HepG2 (cell line): ENCODE data around the gene AP1G1. TPM values are rescaled to one million over a fixed set of nuclear protein-coding genes. Genes with fewer than 3 reads are reported as not detected.

ENCODE experiments used
- GTF2F1 ChIP-seq: fragments of 150-350 bp; IDR thresholded peaks from 2 replicates; pipeline ENCODE4 v1.6.1; 2014; ENCODE audit warnings: low read length
- HMG20B ChIP-seq: conservative IDR thresholded peaks from 2 replicates; pipeline ENCODE4 v1.6.1; 2016; ENCODE audit warnings: missing genetic modification reagents, missing compliant biosample characterization
- MIER3 ChIP-seq: IDR thresholded peaks from 2 replicates; pipeline ENCODE4 v1.6.1; 2016; ENCODE audit warnings: missing compliant biosample characterization, borderline replicate concordance
- MXI1 ChIP-seq: IDR thresholded peaks from 3 replicates; pipeline ENCODE4 v1.6.1; 2012; ENCODE audit warnings: low read depth, low read length, inconsistent platforms, borderline replicate concordance
- PRMT3 ChIP-seq: sonication (generic); formaldehyde crosslinking; IDR thresholded peaks from 2 replicates; pipeline ENCODE4 v1.8.1; 2022; ENCODE audit warnings: low read depth, mild to moderate bottlenecking, moderate library complexity, missing genetic modification reagents, borderline replicate concordance
- RELA ChIP-seq: sonication (generic); formaldehyde crosslinking; IDR thresholded peaks from 2 replicates; pipeline ENCODE4 v1.4.0; 2020; ENCODE audit warnings: missing genetic modification reagents
- ZNF20 ChIP-seq: sonication (generic); formaldehyde crosslinking; IDR thresholded peaks from 2 replicates; pipeline ENCODE4 v1.4.0; 2020; ENCODE audit warnings: mild to moderate bottlenecking, moderate library complexity, missing genetic modification reagents
- ZNF260 ChIP-seq: sonication (generic); formaldehyde crosslinking; IDR thresholded peaks from 2 replicates; pipeline ENCODE4 v1.4.0; 2020; ENCODE audit warnings: missing genetic modification reagents, low read depth, mild to moderate bottlenecking, borderline replicate concordance
- ZNF263 ChIP-seq: sonication (generic); formaldehyde crosslinking; IDR thresholded peaks from 2 replicates; pipeline ENCODE4 v1.4.0; 2020; ENCODE audit warnings: missing genetic modification reagents
- ZNF382 ChIP-seq: sonication (generic); formaldehyde crosslinking; IDR thresholded peaks from 2 replicates; pipeline ENCODE4 v1.5.0; 2020; ENCODE audit warnings: missing genetic modification reagents, mild to moderate bottlenecking, borderline replicate concordance
- ZNF616 ChIP-seq: sonication (generic); formaldehyde crosslinking; IDR thresholded peaks from 2 replicates; pipeline ENCODE4 v1.5.0; 2020; ENCODE audit warnings: low read depth, mild to moderate bottlenecking, missing genetic modification reagents
- polyA plus RNA-seq, 8 experiments: library from polyadenylated mRNA; depleted of rRNA in 3 of 8; stranded (reverse) in 7 of 8; unstranded in 1 of 8; fragments of >200 nt; fragmentation: Illumina TruSeq in 4 of 8; extraction: Trizol in 4 of 8; gene quantifications; 2 replicates each; pipeline versions ENCODE4 v1.2.1 to v1.2.3, GENCODE V29; 2011 to 2016; ENCODE audit warnings: low read depth in 4 of 8, missing spikeins in 1 of 8, mixed read lengths in 1 of 8; ENCODE audit not compliant: insufficient read depth in 1 of 8
- total RNA-seq, 5 experiments: library from RNA; depleted of rRNA; stranded (reverse); fragments of >200 nt; fragmentation: Illumina TruSeq; extraction: Trizol; gene quantifications; 2 replicates each; pipeline ENCODE4 v1.2.3, GENCODE V29; 2016; ENCODE audit warnings: low read depth in 1 of 5
- TF ChIP-seq, protein P1 (sequence below): sonication (generic); IDR thresholded peaks from 2 replicates; pipeline ENCODE4 v1.6.1; 2016; ENCODE audit warnings: low read depth, borderline replicate concordance
- TF ChIP-seq, protein P2 (sequence below): sonication (generic); formaldehyde crosslinking; IDR thresholded peaks from 2 replicates; pipeline ENCODE4 v1.4.0; 2020; ENCODE audit warnings: missing genetic modification reagents
- TF ChIP-seq, protein P3 (sequence below): sonication (generic); formaldehyde crosslinking; IDR thresholded peaks from 2 replicates; pipeline ENCODE4 v1.9.0; 2021; ENCODE audit warnings: mild to moderate bottlenecking, missing genetic modification reagents
- TF ChIP-seq, protein P4 (sequence below): IDR thresholded peaks from 2 replicates; pipeline ENCODE4 v1.6.1; 2012; ENCODE audit warnings: inconsistent platforms

Gene AP1G1
- total and polyA plus RNA-seq, 2 of the 13 experiments (the other 11 are each of a cell fraction or from before 2014, with no cell fraction given): 62.2 to 66.2 TPM

DNA sequence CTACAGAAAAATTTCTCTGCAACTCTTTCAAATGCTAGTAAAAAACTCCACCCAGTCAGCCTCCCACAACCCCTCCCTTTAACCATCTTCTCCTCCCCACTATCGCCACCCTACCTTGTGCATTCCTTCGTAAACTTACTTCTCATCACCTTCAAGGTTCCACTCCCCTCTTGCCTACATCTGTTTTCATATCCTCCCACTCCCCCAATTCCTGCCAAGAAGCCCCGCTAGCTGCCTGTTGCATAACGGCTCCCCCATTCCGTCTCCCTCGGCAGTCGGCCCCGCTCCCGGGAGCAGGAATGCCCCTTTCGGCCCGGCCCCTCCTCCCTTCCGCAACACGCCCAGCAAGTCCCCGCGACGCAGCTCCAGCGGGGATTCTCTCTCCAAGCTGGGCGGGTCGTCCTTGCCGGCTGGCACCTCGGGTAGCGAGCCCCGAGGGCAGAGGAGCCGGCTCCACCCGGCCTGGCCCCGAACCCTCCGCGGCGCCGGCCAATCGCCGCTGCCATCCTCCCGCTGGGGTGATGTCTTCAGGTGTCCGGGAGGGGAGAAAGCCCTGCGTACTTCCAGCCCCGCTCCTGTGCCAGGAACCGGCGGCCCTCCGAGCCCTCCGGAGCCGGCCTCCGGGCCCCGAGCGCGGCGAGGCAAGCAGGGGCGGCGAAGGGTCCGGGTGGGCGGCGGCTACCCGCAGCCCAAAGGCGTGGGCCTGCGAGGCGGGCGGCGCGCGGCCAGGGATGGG lies 85.7 kb downstream of the AP1G1 start (continued):
- TF ChIP-seq ZNF20 (CRISPR knock-in tag) (no peak), ZNF382 (CRISPR knock-in tag) (no peak), RELA (no peak; the same call in 1 of the 2 replicates), HMG20B (0 out of 2 replicates have a peak, but pooled peaks have one; percentile 18), ZNF263 (peak; percentile 69), PRMT3 (CRISPR knock-in tag) (no peak), GTF2F1 (no peak), MIER3 (CRISPR knock-in tag) (0 out of 2 replicates have a peak, but pooled peaks have one; percentile 34), ZNF260 (CRISPR knock-in tag) (no peak), ZNF616 (0 out of 2 replicates have a peak, but pooled peaks have one; percentile 34), MXI1 (no peak; the same call in 2 of the 3 replicates)
- TF ChIP-seq, protein P1, sequence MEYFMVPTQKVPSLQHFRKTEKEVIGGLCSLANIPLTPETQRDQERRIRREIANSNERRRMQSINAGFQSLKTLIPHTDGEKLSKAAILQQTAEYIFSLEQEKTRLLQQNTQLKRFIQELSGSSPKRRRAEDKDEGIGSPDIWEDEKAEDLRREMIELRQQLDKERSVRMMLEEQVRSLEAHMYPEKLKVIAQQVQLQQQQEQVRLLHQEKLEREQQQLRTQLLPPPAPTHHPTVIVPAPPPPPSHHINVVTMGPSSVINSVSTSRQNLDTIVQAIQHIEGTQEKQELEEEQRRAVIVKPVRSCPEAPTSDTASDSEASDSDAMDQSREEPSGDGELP: no peak
- TF ChIP-seq, protein P2, sequence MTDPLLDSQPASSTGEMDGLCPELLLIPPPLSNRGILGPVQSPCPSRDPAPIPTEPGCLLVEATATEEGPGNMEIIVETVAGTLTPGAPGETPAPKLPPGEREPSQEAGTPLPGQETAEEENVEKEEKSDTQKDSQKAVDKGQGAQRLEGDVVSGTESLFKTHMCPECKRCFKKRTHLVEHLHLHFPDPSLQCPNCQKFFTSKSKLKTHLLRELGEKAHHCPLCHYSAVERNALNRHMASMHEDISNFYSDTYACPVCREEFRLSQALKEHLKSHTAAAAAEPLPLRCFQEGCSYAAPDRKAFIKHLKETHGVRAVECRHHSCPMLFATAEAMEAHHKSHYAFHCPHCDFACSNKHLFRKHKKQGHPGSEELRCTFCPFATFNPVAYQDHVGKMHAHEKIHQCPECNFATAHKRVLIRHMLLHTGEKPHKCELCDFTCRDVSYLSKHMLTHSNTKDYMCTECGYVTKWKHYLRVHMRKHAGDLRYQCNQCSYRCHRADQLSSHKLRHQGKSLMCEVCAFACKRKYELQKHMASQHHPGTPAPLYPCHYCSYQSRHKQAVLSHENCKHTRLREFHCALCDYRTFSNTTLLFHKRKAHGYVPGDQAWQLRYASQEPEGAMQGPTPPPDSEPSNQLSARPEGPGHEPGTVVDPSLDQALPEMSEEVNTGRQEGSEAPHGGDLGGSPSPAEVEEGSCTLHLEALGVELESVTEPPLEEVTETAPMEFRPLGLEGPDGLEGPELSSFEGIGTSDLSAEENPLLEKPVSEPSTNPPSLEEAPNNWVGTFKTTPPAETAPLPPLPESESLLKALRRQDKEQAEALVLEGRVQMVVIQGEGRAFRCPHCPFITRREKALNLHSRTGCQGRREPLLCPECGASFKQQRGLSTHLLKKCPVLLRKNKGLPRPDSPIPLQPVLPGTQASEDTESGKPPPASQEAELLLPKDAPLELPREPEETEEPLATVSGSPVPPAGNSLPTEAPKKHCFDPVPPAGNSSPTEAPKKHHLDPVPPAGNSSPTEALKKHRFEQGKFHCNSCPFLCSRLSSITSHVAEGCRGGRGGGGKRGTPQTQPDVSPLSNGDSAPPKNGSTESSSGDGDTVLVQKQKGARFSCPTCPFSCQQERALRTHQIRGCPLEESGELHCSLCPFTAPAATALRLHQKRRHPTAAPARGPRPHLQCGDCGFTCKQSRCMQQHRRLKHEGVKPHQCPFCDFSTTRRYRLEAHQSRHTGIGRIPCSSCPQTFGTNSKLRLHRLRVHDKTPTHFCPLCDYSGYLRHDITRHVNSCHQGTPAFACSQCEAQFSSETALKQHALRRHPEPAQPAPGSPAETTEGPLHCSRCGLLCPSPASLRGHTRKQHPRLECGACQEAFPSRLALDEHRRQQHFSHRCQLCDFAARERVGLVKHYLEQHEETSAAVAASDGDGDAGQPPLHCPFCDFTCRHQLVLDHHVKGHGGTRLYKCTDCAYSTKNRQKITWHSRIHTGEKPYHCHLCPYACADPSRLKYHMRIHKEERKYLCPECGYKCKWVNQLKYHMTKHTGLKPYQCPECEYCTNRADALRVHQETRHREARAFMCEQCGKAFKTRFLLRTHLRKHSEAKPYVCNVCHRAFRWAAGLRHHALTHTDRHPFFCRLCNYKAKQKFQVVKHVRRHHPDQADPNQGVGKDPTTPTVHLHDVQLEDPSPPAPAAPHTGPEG (CRISPR knock-in tag): peak; percentile 70
- TF ChIP-seq, protein P3, sequence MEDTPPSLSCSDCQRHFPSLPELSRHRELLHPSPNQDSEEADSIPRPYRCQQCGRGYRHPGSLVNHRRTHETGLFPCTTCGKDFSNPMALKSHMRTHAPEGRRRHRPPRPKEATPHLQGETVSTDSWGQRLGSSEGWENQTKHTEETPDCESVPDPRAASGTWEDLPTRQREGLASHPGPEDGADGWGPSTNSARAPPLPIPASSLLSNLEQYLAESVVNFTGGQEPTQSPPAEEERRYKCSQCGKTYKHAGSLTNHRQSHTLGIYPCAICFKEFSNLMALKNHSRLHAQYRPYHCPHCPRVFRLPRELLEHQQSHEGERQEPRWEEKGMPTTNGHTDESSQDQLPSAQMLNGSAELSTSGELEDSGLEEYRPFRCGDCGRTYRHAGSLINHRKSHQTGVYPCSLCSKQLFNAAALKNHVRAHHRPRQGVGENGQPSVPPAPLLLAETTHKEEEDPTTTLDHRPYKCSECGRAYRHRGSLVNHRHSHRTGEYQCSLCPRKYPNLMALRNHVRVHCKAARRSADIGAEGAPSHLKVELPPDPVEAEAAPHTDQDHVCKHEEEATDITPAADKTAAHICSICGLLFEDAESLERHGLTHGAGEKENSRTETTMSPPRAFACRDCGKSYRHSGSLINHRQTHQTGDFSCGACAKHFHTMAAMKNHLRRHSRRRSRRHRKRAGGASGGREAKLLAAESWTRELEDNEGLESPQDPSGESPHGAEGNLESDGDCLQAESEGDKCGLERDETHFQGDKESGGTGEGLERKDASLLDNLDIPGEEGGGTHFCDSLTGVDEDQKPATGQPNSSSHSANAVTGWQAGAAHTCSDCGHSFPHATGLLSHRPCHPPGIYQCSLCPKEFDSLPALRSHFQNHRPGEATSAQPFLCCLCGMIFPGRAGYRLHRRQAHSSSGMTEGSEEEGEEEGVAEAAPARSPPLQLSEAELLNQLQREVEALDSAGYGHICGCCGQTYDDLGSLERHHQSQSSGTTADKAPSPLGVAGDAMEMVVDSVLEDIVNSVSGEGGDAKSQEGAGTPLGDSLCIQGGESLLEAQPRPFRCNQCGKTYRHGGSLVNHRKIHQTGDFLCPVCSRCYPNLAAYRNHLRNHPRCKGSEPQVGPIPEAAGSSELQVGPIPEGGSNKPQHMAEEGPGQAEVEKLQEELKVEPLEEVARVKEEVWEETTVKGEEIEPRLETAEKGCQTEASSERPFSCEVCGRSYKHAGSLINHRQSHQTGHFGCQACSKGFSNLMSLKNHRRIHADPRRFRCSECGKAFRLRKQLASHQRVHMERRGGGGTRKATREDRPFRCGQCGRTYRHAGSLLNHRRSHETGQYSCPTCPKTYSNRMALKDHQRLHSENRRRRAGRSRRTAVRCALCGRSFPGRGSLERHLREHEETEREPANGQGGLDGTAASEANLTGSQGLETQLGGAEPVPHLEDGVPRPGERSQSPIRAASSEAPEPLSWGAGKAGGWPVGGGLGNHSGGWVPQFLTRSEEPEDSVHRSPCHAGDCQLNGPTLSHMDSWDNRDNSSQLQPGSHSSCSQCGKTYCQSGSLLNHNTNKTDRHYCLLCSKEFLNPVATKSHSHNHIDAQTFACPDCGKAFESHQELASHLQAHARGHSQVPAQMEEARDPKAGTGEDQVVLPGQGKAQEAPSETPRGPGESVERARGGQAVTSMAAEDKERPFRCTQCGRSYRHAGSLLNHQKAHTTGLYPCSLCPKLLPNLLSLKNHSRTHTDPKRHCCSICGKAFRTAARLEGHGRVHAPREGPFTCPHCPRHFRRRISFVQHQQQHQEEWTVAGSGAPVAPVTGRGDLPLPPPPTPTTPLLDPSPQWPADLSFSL: no peak
- TF ChIP-seq, protein P4, sequence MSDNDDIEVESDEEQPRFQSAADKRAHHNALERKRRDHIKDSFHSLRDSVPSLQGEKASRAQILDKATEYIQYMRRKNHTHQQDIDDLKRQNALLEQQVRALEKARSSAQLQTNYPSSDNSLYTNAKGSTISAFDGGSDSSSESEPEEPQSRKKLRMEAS: peak; percentile 56; the same call in 1 of the 2 replicates
